Uterus (tissue), 2 donors: ENCODE results near the gene TAS1R3.

Experiments used
- CTCF ChIP-seq, 4 experiments: fragments of 200-600 bp in 2 of 4; fragments of 450-650 bp in 2 of 4; sonication (generic) in 2 of 4; IDR thresholded peaks; one replicate each; pipeline ENCODE4 v1.5.1; 2016 to 2019; ENCODE audit warnings: antibody characterized with exemption in 4 of 4, mild to moderate bottlenecking in 2 of 4, moderate library complexity in 1 of 4
- POLR2A ChIP-seq, 2 donors: fragments of 450-650 bp; IDR thresholded peaks; one replicate each; pipeline ENCODE4 v1.6.1; 2016; ENCODE audit warnings: antibody characterized with exemption in 2 of 2, mild to moderate bottlenecking in 1 of 2, moderate library complexity in 1 of 2

GRCh38 chr1:1311107-1312104, 19.7 kb upstream of the TAS1R3 start:
- TF ChIP-seq POLR2A (IDR thresholded peaks at IDR 0.05): no peak
- TF ChIP-seq CTCF (IDR thresholded peaks at IDR 0.05): no peak
